Measurements from ENCODE around the gene WWOX. TPM values are rescaled to one million over a fixed set of nuclear protein-coding genes. Genes with fewer than 3 reads are reported as not detected.

The WWOX gene
- total RNA-seq, 4 donors from 2014 or later, result 76.8 to 102 (median 83.6) TPM

DNA sequence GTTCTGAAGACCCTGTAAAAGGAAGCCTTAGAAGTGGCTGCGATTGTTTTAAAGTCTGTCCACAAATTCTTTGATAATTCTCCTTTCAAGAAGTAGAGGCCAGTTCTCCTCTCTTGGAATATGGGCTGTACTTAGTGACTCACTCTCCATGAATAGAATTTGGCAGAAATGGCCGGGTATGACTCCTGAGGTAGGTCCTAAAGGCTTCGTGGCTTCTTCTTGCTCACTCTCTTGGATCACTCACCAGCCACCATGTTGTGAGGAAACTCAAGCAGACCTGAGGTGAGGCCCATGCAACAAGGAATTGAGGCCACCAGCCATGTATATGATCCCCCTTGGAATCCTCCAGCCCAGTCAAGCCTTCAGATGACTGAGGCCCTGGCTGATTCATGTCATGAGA lies 75.8 kb downstream of the WWOX start:
- H3K27me3 ChIP-seq, result no peaks in the 10 kb centered on the region
- no peak for DNase-seq (ENCODE audit: low spot score in 2 of 2)
- no peak overlapping the region for H3K27ac ChIP-seq
- peaks cover 0 to 11% (median 0%) of the 10 kb centered on the region in 3 donors for H3K36me3 ChIP-seq
- TF ChIP-seq, protein P1, sequence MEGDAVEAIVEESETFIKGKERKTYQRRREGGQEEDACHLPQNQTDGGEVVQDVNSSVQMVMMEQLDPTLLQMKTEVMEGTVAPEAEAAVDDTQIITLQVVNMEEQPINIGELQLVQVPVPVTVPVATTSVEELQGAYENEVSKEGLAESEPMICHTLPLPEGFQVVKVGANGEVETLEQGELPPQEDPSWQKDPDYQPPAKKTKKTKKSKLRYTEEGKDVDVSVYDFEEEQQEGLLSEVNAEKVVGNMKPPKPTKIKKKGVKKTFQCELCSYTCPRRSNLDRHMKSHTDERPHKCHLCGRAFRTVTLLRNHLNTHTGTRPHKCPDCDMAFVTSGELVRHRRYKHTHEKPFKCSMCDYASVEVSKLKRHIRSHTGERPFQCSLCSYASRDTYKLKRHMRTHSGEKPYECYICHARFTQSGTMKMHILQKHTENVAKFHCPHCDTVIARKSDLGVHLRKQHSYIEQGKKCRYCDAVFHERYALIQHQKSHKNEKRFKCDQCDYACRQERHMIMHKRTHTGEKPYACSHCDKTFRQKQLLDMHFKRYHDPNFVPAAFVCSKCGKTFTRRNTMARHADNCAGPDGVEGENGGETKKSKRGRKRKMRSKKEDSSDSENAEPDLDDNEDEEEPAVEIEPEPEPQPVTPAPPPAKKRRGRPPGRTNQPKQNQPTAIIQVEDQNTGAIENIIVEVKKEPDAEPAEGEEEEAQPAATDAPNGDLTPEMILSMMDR (IDR thresholded peaks at IDR 0.05), result no peak
- no peaks in the 10 kb centered on the region for H3K4me1 ChIP-seq
- H3K4me3 ChIP-seq, result no peak overlapping the region
- WGBS, 2 donors, result 80 to 98% methylated on average over 3 of the region's 3 CpGs
- H3K9me3 ChIP-seq, result peaks cover 0 to 7% (median 0%) of the 10 kb centered on the region in 4 donors

DNA sequence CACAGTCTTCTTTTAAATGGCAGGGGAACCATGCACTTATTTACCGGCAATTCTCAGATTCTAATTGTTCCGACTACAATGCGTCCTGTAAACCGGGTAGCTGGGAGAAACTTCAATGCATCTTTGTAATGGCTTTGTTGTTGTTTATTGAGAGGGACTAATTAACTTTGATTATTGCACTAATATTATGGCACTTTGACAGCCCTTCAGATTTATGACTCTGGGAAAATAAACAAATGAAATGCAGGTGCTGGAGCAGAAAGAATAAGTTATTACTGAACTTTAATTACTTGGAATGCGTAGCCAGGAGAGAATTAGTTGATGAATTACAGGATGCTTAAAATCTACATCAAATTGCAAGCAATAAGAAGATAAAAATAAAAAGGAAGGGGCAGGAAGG lies 77.0 kb downstream of the WWOX start:
- DNase-seq (ENCODE audit: low spot score in 2 of 2), result no peak
- Histone ChIP-seq H3K27me3 (no peaks in the 10 kb centered on the region), H3K27ac (no peak overlapping the region), H3K4me1 (no peaks in the 10 kb centered on the region), H3K9me3 (peaks cover 0 to 7% (median 0%) of the 10 kb centered on the region in 4 donors), H3K4me3 (no peak overlapping the region), H3K36me3 (peaks cover 0 to 11% (median 0%) of the 10 kb centered on the region in 3 donors)
- 76 to 79% methylated on average over 5 of the region's 5 CpGs for WGBS, 2 donors
- no peak for TF ChIP-seq EP300 (IDR thresholded peaks at IDR 0.05)
- TF ChIP-seq POLR2A (IDR thresholded peaks at IDR 0.05), result no peak
- TF ChIP-seq, protein P1 (IDR thresholded peaks at IDR 0.05), result no peak

DNA sequence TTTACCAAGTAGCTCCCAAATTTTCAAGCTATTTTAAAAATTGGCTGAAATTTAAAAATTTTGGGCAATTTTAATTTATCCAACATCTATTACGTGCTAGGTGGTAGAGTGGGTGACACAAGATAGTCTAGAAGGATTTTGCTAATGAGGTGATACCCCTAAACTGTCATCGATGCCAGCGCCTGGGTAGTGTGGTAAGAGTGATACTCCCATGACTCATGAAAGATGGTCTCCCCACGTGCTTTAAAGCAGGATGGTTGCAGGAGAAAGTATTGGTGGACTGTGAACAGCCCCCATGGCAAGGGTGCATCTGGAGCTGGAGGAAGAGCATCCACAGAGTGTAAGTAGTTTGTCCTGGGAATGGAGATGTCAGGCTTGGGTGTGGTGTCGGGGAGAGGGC lies 77.8 kb downstream of the WWOX start:
- WGBS, 2 donors, result 88 to 92% methylated on average over 5 of the region's 5 CpGs
- DNase-seq (ENCODE audit: low spot score in 2 of 2), result no peak
- Histone ChIP-seq H3K27ac (no peak overlapping the region), H3K4me3 (no peak overlapping the region), H3K27me3 (no peaks in the 10 kb centered on the region), H3K36me3 (peaks cover 0 to 11% (median 0%) of the 10 kb centered on the region in 3 donors), H3K9me3 (peaks cover 0 to 7% (median 0%) of the 10 kb centered on the region in 4 donors), H3K4me1 (no peaks in the 10 kb centered on the region)
- TF ChIP-seq, protein P1 (IDR thresholded peaks at IDR 0.05), result no peak
- no peak for TF ChIP-seq POLR2A (IDR thresholded peaks at IDR 0.05)
- no peak for TF ChIP-seq EP300 (IDR thresholded peaks at IDR 0.05)

DNA sequence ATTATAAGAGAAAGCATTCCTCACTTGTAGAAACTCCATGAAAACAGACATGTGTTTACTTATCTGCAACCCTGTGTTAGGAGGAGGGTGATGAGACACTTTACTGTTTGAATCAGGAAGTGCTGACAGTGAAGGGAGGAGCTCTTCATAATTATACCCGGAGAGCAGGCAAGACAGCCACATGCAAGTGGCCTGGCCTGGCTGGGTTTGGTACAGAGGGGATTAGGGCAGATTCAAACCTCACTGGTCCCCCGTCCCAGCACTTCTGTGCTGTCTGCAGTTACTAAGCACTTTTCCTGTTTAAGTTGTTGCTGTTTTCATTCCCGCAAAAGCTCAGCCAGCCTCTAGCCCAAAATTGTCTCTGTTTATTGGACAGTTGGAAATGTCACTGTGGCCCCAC lies 78.5 kb downstream of the WWOX start:
- peaks cover 0 to 7% (median 0%) of the 10 kb centered on the region in 4 donors for H3K9me3 ChIP-seq
- H3K4me3 ChIP-seq, result no peak overlapping the region
- H3K27me3 ChIP-seq, result no peaks in the 10 kb centered on the region
- H3K4me1 ChIP-seq, result no peaks in the 10 kb centered on the region
- TF ChIP-seq, protein P1 (IDR thresholded peaks at IDR 0.05), result no peak
- TF ChIP-seq EP300 (IDR thresholded peaks at IDR 0.05) (no peak), POLR2A (IDR thresholded peaks at IDR 0.05) (no peak)
- WGBS, 2 donors, result 60 to 75% methylated on average over 3 of the region's 3 CpGs
- no peak for DNase-seq (ENCODE audit: low spot score in 2 of 2)
- H3K36me3 ChIP-seq, result peaks cover 0 to 11% (median 0%) of the 10 kb centered on the region in 3 donors
- no peak overlapping the region for H3K27ac ChIP-seq

DNA sequence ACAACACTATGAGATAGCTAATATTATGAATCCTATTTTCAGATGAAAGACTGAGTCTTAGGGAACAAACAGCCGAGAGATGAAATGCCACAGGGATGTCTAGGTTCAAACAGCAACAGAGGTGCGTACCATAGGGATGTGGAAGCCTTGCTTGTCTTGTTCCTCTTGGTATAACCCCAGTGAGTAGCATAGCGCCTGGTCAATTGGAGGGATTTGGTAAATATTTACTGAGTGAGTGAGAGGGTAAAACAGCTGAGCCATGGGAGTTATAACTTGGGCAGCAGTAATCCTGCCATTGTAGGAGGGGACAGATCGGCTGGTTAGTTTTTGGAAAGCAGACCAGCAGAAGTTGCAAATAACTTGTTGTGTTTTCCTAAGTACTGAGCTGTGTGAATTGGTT lies 80.2 kb downstream of the WWOX start:
- WGBS, 2 donors, result 67 to 85% methylated on average over 4 of the region's 4 CpGs
- TF ChIP-seq, protein P1 (IDR thresholded peaks at IDR 0.05), result no peak
- TF ChIP-seq EP300 (IDR thresholded peaks at IDR 0.05), result no peak
- TF ChIP-seq POLR2A (IDR thresholded peaks at IDR 0.05), result no peak
- Histone ChIP-seq H3K27ac (no peak overlapping the region), H3K27me3 (no peaks in the 10 kb centered on the region), H3K9me3 (peaks cover 0 to 7% (median 0%) of the 10 kb centered on the region in 4 donors), H3K36me3 (peaks cover 0 to 11% (median 0%) of the 10 kb centered on the region in 3 donors), H3K4me1 (peaks cover 0 to 4% (median 0%) of the 10 kb centered on the region in 4 donors), H3K4me3 (no peak overlapping the region)
- no peak for DNase-seq (ENCODE audit: low spot score in 2 of 2)
